ENCODE data around the gene CFAP97.
"Not testable (repeated sequence)": the region's sequence is repeated elsewhere in the genome, so short reads cannot be mapped to it uniquely, and the experiment has no call there.

Gene CFAP97

GRCh38 chr4:185137233-185137925 lies 66.4 kb downstream of the CFAP97 start:
- no peak for DNase-seq

- DNase-seq: no peak
Observed at GRCh38 chr4:185134307-185134869, 69.4 kb downstream of the CFAP97 start.

- no peak for DNase-seq
Observed at GRCh38 chr4:185128272-185129119, 75.3 kb downstream of the CFAP97 start.

- DNase-seq: no peak
Observed at GRCh38 chr4:185127021-185127925, 76.5 kb downstream of the CFAP97 start.

- no peak for DNase-seq
Observed at GRCh38 chr4:185124006-185124405, 79.8 kb downstream of the CFAP97 start.

GRCh38 chr4:185122681-185123345 lies 81.0 kb downstream of the CFAP97 start:
- no peak for DNase-seq

GRCh38 chr4:185120631-185120946 lies 83.2 kb downstream of the CFAP97 start:
- no peak for DNase-seq

GRCh38 chr4:185119927-185120630 lies 83.7 kb downstream of the CFAP97 start:
- DNase-seq: no peak

- not testable (repeated sequence) for DNase-seq
Observed at GRCh38 chr4:185119467-185119866, 84.3 kb downstream of the CFAP97 start.

- no peak for DNase-seq
Observed at GRCh38 chr4:185118876-185119275, 84.9 kb downstream of the CFAP97 start.

- no peak for DNase-seq
Observed at GRCh38 chr4:185117300-185117934, 86.4 kb downstream of the CFAP97 start.

- DNase-seq: no peak
Observed at GRCh38 chr4:185115827-185116232, 88.0 kb downstream of the CFAP97 start.

GRCh38 chr4:185113340-185113739 lies 90.5 kb downstream of the CFAP97 start:
- DNase-seq: no peak

- DNase-seq: no peak
Observed at GRCh38 chr4:185112104-185112503, 91.7 kb downstream of the CFAP97 start.

- no peak for DNase-seq
Observed at GRCh38 chr4:185110375-185110823, 93.4 kb downstream of the CFAP97 start.

GRCh38 chr4:185109736-185110135 lies 94.1 kb downstream of the CFAP97 start:
- no peak for DNase-seq
